HepG2 (cell line): ENCODE data around the gene METTL14. TPM values are rescaled to one million over a fixed set of nuclear protein-coding genes. Genes with fewer than 3 reads are reported as not detected.

Experiments
- ARID5B ChIP-seq: IDR thresholded peaks from 2 replicates; pipeline ENCODE4 v1.4.0; 2020; ENCODE audit warnings: mild to moderate bottlenecking, missing genetic modification reagents
- BORCS8-MEF2B ChIP-seq: sonication (generic); formaldehyde crosslinking; IDR thresholded peaks from 2 replicates; pipeline ENCODE4 v1.8.0; 2022; ENCODE audit warnings: mild to moderate bottlenecking, missing genetic modification reagents
- CHCHD3 ChIP-seq: sonication (generic); formaldehyde crosslinking; IDR thresholded peaks from 2 replicates; pipeline ENCODE4 v1.8.0; 2022; ENCODE audit warnings: mild to moderate bottlenecking, missing genetic modification reagents, moderate library complexity
- ELF4 ChIP-seq: sonication (generic); formaldehyde crosslinking; IDR thresholded peaks from 2 replicates; pipeline ENCODE4 v1.5.0; 2020; ENCODE audit warnings: missing genetic modification reagents, mild to moderate bottlenecking, moderate library complexity, borderline replicate concordance
- FOXJ3 ChIP-seq: sonication (generic); formaldehyde crosslinking; IDR thresholded peaks from 2 replicates; pipeline ENCODE4 v1.4.0; 2020; ENCODE audit warnings: missing genetic modification reagents, mild to moderate bottlenecking, borderline replicate concordance
- HDAC1 ChIP-seq: sonication (generic); formaldehyde crosslinking; IDR thresholded peaks from 2 replicates; pipeline ENCODE4 v1.5.1; 2020; ENCODE audit warnings: mild to moderate bottlenecking, missing genetic modification reagents
- KDM3A ChIP-seq: IDR thresholded peaks from 2 replicates; pipeline ENCODE4 v1.6.1; 2018; ENCODE audit warnings: low read depth, missing compliant biosample characterization
- KLF11 ChIP-seq: IDR thresholded peaks from 2 replicates; pipeline ENCODE4 v1.6.1; 2016; ENCODE audit warnings: missing compliant biosample characterization
- MTF1 ChIP-seq: sonication (generic); formaldehyde crosslinking; IDR thresholded peaks from 2 replicates; pipeline ENCODE4 v1.5.0; 2020; ENCODE audit warnings: missing genetic modification reagents
- NRL ChIP-seq: sonication (generic); formaldehyde crosslinking; IDR thresholded peaks from 2 replicates; pipeline ENCODE4 v1.5.0; 2020; ENCODE audit warnings: missing genetic modification reagents, mild to moderate bottlenecking, moderate library complexity, borderline replicate concordance
- RNF2 ChIP-seq: fragments of 450-650 bp; conservative IDR thresholded peaks from 2 replicates; pipeline ENCODE4 v1.6.1; 2016; ENCODE audit warnings: low read depth
- SIX1 ChIP-seq: sonication (generic); formaldehyde crosslinking; IDR thresholded peaks from 2 replicates; pipeline ENCODE4 v1.4.0; 2020; ENCODE audit warnings: missing genetic modification reagents, borderline replicate concordance
- ZFP36L1 ChIP-seq: sonication (generic); formaldehyde crosslinking; IDR thresholded peaks from 2 replicates; pipeline ENCODE4 v1.8.0; 2022; ENCODE audit warnings: mild to moderate bottlenecking, missing genetic modification reagents, moderate library complexity
- ZNF232 ChIP-seq: sonication (generic); formaldehyde crosslinking; IDR thresholded peaks from 2 replicates; pipeline ENCODE4 v1.4.0; 2020; ENCODE audit warnings: missing genetic modification reagents, borderline replicate concordance
- ZNF260 ChIP-seq: sonication (generic); formaldehyde crosslinking; IDR thresholded peaks from 2 replicates; pipeline ENCODE4 v1.4.0; 2020; ENCODE audit warnings: missing genetic modification reagents, low read depth, mild to moderate bottlenecking, borderline replicate concordance
- ZNF383 ChIP-seq: sonication (generic); formaldehyde crosslinking; IDR thresholded peaks from 2 replicates; pipeline ENCODE4 v1.4.0; 2020; ENCODE audit warnings: missing genetic modification reagents, mild to moderate bottlenecking, borderline replicate concordance
- ZNF589 ChIP-seq: sonication (generic); formaldehyde crosslinking; conservative IDR thresholded peaks from 2 replicates; pipeline ENCODE4 v1.8.0; 2022; ENCODE audit warnings: mild to moderate bottlenecking, moderate library complexity, missing genetic modification reagents
- ZNF616 ChIP-seq: sonication (generic); formaldehyde crosslinking; IDR thresholded peaks from 2 replicates; pipeline ENCODE4 v1.5.0; 2020; ENCODE audit warnings: low read depth, mild to moderate bottlenecking, missing genetic modification reagents
- ZNF644 ChIP-seq: IDR thresholded peaks from 2 replicates; pipeline ENCODE4 v1.6.1; 2016; ENCODE audit warnings: low read depth
- ZNF773 ChIP-seq: sonication (generic); formaldehyde crosslinking; IDR thresholded peaks from 2 replicates; pipeline ENCODE4 v1.4.0; 2020; ENCODE audit warnings: missing genetic modification reagents, borderline replicate concordance
- polyA plus RNA-seq, 8 experiments: library from polyadenylated mRNA; depleted of rRNA in 3 of 8; stranded (reverse) in 7 of 8; unstranded in 1 of 8; fragments of >200 nt; fragmentation: Illumina TruSeq in 4 of 8; extraction: Trizol in 4 of 8; gene quantifications; 2 replicates each; pipeline versions ENCODE4 v1.2.1 to v1.2.3, GENCODE V29; 2011 to 2016; ENCODE audit warnings: low read depth in 4 of 8, missing spikeins in 1 of 8, mixed read lengths in 1 of 8; ENCODE audit not compliant: insufficient read depth in 1 of 8
- total RNA-seq, 5 experiments: library from RNA; depleted of rRNA; stranded (reverse); fragments of >200 nt; fragmentation: Illumina TruSeq; extraction: Trizol; gene quantifications; 2 replicates each; pipeline ENCODE4 v1.2.3, GENCODE V29; 2016; ENCODE audit warnings: low read depth in 1 of 5
- TF ChIP-seq, protein P1 (sequence below): sonication (generic); formaldehyde crosslinking; IDR thresholded peaks from 2 replicates; pipeline ENCODE4 v1.5.1; 2020; ENCODE audit warnings: missing genetic modification reagents, mild to moderate bottlenecking, borderline replicate concordance
- TF ChIP-seq, protein P2 (sequence below): sonication (generic); formaldehyde crosslinking; IDR thresholded peaks from 2 replicates; pipeline ENCODE4 v1.5.1; 2020; ENCODE audit warnings: mild to moderate bottlenecking, moderate library complexity, missing genetic modification reagents

The METTL14 gene
- total and polyA plus RNA-seq, 2 of the 13 experiments (the other 11 are each of a cell fraction or from before 2014, with no cell fraction given) = 11.6 to 44.9 TPM

DNA sequence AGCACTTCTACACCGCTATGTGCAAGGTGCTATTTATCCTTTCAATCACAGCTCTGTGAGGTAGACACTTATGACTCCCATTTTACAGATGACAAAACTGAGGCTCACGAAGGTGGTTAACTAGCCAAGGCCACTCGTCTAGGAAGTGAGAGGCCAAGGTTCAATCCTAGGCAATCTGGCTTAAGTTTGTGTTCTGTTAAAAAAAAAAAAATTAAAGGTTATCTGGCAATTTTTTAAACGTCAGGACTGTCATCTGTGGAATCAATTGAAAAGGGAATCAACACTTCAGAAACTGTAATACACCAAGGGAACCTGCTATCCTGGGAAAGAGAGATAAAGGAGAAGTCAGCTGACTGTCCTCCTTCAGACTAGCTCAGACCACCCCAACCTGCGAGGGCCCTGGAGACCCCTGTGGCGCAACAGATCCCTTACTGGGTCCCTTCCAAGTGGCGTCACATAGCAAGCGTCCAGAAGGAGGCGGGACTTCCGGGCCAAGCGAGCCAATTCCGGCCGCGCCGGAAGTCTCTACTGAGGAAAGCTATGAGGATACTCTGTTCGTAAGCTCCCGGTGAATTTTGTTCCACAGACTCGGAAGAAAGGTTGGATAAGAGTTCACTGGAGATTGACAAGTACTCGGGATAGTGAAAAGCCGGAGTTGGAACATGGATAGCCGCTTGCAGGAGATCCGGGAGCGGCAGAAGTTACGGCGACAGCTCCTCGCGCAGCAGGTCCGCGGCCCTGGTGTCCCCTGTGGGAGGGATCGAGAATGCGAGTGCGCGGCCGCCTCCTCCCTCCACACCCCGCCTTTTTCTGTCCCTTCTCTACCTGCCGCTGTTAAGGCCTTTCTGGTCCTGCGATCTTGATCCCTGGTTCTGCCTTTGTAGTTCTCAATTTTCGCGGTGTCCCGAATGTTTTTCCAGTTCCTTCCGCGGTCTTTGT is at the start of gene METTL14 (continued):
- TF ChIP-seq ZNF644 (CRISPR knock-in tag) = no peak
- TF ChIP-seq ZNF383 (CRISPR knock-in tag) = no peak
- TF ChIP-seq, protein P1, sequence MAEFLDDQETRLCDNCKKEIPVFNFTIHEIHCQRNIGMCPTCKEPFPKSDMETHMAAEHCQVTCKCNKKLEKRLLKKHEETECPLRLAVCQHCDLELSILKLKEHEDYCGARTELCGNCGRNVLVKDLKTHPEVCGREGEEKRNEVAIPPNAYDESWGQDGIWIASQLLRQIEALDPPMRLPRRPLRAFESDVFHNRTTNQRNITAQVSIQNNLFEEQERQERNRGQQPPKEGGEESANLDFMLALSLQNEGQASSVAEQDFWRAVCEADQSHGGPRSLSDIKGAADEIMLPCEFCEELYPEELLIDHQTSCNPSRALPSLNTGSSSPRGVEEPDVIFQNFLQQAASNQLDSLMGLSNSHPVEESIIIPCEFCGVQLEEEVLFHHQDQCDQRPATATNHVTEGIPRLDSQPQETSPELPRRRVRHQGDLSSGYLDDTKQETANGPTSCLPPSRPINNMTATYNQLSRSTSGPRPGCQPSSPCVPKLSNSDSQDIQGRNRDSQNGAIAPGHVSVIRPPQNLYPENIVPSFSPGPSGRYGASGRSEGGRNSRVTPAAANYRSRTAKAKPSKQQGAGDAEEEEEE (CRISPR knock-in tag) = no peak
- TF ChIP-seq MTF1 (CRISPR knock-in tag) = no peak
- no peak for TF ChIP-seq RNF2
- TF ChIP-seq NRL (CRISPR knock-in tag) = no peak; the same call in 1 of the 2 replicates
- TF ChIP-seq KLF11 (CRISPR knock-in tag) = 0 out of 2 replicates have a peak, but pooled peaks have one; percentile 56
- TF ChIP-seq ZNF260 (CRISPR knock-in tag) = no peak
- 0 out of 2 replicates have a peak, but pooled peaks have one; percentile 7 for TF ChIP-seq ELF4
- TF ChIP-seq ZNF589 (CRISPR knock-in tag) = no peak
- TF ChIP-seq KDM3A = no peak
- peak; percentile 84; the same call in 1 of the 2 replicates for TF ChIP-seq ZNF232 (CRISPR knock-in tag)
- TF ChIP-seq, protein P2, sequence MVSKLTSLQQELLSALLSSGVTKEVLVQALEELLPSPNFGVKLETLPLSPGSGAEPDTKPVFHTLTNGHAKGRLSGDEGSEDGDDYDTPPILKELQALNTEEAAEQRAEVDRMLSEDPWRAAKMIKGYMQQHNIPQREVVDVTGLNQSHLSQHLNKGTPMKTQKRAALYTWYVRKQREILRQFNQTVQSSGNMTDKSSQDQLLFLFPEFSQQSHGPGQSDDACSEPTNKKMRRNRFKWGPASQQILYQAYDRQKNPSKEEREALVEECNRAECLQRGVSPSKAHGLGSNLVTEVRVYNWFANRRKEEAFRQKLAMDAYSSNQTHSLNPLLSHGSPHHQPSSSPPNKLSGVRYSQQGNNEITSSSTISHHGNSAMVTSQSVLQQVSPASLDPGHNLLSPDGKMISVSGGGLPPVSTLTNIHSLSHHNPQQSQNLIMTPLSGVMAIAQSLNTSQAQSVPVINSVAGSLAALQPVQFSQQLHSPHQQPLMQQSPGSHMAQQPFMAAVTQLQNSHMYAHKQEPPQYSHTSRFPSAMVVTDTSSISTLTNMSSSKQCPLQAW (CRISPR knock-in tag) = peak; percentile 63; the same call in 1 of the 2 replicates
- no peak; the same call in 1 of the 2 replicates for TF ChIP-seq FOXJ3 (CRISPR knock-in tag)
- no peak for TF ChIP-seq ZNF616 (CRISPR knock-in tag)
- no peak for TF ChIP-seq ZFP36L1 (CRISPR knock-in tag)
- no peak for TF ChIP-seq BORCS8-MEF2B
- no peak for TF ChIP-seq SIX1 (CRISPR knock-in tag)
- TF ChIP-seq ZNF773 = no peak
- TF ChIP-seq ARID5B (CRISPR knock-in tag) = peak; percentile 48; the same call in 1 of the 2 replicates
- TF ChIP-seq HDAC1 = peak; percentile 81
- no peak for TF ChIP-seq CHCHD3 (CRISPR knock-in tag)
